Dedifferentiated amniotic fluid mesenchymal stem cell (primary cell): Measurements from ENCODE around the gene ZNF12.

ENCODE experiments used
- DNase-seq: peaks from one replicate; pipeline ENCODE4 v3.0.0-alpha.2; 2016; ENCODE audit errors: extremely low spot score

Gene ZNF12

GRCh38 chr7:6647541-6647940 lies 59.2 kb downstream of the ZNF12 start:
- DNase-seq: no peak

GRCh38 chr7:6647080-6647479 lies 59.7 kb downstream of the ZNF12 start:
- DNase-seq: no peak

- DNase-seq: no peak
Measured at GRCh38 chr7:6646465-6646864, 60.3 kb downstream of the ZNF12 start.

GRCh38 chr7:6644728-6645127 lies 62.0 kb downstream of the ZNF12 start:
- DNase-seq: no peak

GRCh38 chr7:6643915-6644625 lies 62.7 kb downstream of the ZNF12 start:
- no peak for DNase-seq

GRCh38 chr7:6642861-6643640 lies 63.7 kb downstream of the ZNF12 start:
- DNase-seq: no peak

- no peak for DNase-seq
Measured at GRCh38 chr7:6642239-6642839, 64.4 kb downstream of the ZNF12 start.

- DNase-seq: no peak
Measured at GRCh38 chr7:6641305-6642035, 65.3 kb downstream of the ZNF12 start.

GRCh38 chr7:6640246-6640721 lies 66.5 kb downstream of the ZNF12 start:
- DNase-seq: no peak

- no peak for DNase-seq
Measured at GRCh38 chr7:6639627-6640026, 67.1 kb downstream of the ZNF12 start.

GRCh38 chr7:6639032-6639431 lies 67.7 kb downstream of the ZNF12 start:
- DNase-seq: no peak
